GM11168 (cell line): Measurements from ENCODE around the gene NGEF.

Experiments
- in situ Hi-C: fragments of 300-500 bp; cut with MboI; formaldehyde crosslinking; loops from one replicate; pipeline ENCODE4 v1.12.0; 2022; ENCODE audit warnings: low sequenced_read_pairs; ENCODE audit not compliant: unreplicated experiment

NGEF gene

DNA sequence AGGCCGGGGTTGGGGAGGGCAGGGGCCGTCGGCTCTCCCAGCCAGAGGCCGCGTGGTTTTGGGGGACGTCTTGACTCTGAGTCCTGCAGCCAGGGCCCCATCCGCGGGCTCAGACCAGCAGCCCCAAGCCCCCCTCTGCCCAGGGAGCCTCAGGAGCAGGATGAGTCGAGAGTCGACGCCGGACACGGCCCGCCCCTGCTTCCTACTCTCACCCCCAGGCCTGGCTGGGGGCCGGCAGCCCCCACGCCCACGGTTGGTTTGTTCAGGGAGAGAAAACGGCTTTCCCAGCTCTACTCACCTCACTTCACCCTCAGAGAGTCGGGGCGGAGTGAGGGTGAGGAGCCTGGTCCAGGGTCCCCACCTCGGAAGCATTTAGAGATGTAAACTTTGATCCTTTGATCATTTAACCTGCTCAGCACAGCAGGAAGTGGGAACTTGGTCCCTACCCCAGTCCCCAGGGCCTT, 136.0 kb downstream of the NGEF start:
- in situ Hi-C loops: no loop called here

GRCh38 chr2:232876161-232876977, 136.7 kb downstream of the NGEF start:
- in situ Hi-C loops: no loop called here

DNA sequence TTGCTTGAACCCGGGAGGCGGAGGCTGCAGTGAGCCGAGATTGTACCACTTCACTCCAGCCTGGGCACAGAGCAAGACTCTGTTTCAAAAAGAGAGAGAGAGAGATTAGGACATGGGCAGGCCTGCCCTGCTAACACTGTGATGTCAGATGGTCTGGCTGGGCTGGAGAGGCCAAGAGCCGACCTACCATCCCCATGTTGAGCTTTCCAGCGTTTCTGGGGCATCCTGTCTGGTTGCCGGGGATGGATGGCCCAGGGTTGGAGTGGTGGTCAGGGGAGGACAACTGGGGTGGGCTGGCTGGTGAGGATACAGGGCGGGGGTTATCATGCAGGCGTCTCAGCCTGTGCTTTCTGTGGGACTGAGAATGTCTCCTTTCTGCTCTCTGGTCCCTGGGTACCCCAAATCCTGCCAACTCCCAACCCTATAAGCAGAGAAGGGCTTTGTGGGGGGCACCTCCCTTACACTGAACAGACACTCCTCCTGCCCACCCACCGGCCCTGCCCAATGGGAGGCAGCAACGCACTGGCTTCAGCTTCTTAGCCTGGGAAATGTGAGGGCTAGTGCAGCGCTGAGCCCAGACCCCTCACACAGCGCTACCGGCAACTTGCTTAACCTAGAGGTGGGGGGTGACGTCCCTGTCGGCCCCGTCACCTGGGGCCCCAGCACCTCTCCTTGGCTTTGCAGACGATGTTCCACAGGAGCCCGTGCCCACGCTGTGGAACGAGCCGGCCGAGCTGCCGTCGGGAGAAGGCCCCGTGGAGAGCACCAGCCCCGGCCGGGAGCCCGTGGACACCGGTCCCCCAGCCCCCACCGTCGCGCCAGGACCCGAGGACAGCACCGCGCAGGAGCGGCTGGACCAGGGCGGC, 137.6 kb downstream of the NGEF start:
- in situ Hi-C loops: no loop called here

- in situ Hi-C loops: no loop called here
Observed at GRCh38 chr2:232874677-232875223, 138.3 kb downstream of the NGEF start.

DNA sequence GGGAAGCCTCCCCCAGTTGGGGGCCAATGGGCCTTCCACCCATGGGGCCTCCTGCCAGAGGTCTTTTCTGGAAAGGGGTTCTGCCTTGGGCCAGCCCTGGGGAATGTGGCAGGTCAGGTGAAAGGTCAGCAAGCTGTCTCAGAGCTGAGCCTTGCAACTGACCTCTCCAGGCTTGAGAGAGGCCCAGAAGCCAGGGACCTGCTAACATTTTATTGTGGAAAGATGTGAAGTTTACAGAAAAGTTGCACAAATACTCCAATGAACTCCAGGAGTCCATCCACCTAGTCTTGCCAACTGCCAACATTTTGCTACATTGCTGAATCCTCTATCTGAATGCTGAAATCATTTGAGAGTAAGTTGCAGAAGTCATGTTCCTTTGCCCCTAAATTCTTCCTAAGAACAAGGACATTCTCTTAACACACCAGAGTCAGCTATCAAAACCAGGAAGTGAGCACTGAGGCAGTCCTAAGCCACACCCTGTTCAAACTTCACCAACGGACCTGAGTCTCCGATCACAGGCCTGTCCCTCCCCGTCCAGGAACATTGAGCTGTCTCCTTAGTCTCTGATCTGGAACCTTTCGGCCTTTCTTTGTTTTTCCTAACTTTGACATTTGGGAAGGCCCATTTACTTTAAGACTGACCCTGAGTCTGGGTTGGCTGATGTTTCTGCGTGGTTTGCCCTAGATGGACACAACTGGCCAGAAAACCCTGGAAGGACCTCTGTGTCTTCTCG, 139.0 kb downstream of the NGEF start:
- in situ Hi-C loops: no loop called here

DNA sequence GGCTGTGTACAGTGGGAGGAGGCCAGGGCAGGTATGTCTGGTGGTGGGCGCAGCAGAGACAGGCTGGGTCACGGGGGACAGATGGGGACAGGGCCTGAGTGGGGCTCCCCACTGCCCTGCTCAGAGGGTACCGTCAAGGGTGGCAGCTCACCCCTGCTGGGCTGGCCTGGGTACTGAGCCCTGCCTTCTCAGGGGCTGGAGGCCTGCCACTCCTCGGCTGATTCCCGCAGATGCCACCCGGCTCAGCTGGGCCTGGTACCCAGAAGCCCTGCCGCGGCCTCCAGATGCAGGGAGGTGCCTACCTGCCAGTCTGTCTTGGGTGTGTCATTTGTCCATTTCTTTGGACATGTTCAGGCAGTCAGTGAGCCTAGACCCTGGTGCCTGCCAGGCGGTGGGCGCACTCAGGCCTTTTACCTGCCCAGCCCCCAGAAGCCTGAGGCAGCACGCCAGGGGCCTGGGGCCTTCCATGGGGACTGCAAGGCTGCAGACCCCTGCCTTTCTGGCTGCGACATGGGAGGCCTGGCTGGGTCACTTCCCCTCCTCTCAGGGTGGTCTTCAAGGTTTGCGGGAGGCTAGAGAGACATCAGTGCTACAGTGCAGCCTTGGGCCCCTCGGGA, 139.7 kb downstream of the NGEF start:
- in situ Hi-C loops: no loop called here

- in situ Hi-C loops: no loop called here
Observed at GRCh38 chr2:232872826-232873225, 140.2 kb downstream of the NGEF start.

DNA sequence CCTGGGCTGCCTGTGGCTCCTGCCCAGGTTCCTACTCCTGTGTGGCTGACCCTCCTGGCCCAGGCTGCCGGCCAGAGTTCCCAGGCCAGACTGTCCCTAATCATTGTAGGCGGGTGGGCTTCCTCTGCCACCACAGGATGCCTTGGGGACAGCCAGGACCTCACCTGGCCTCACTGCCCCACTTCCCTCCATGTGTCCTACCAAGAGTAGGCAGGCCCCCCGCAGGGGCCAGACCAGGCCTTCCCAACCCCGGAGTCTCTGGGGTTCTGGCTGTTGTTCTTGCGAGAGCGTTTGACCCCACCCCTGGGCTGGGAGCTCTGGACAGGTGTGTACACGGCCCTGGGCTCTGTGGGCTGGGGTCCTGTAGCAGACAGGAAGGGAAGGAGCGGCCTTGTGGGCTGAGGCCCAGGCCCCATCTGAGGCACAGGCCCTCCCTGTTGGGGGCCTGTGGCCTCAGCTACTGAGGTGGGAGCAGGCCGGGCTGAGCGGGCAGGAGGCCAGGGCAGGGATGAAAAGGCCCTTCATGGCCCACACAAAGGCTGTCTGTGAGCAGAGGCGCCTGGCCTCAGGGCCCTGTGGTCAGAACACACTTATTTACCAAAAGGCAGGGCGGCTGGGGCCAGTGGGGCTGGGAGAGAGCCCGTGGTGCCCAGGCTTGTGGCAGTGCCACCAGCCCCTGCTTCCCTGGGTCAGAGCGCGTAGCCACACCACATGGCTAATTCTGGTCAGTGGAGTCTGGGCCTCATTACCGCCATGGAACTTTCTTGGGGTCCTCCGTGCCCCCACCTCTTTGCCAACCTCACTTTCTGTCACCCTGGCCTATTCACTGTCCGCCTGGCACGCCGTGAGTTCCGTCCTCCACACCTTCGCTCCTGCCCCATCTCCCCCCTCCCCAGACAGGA, 141.0 kb downstream of the NGEF start:
- in situ Hi-C loops: no loop called here

DNA sequence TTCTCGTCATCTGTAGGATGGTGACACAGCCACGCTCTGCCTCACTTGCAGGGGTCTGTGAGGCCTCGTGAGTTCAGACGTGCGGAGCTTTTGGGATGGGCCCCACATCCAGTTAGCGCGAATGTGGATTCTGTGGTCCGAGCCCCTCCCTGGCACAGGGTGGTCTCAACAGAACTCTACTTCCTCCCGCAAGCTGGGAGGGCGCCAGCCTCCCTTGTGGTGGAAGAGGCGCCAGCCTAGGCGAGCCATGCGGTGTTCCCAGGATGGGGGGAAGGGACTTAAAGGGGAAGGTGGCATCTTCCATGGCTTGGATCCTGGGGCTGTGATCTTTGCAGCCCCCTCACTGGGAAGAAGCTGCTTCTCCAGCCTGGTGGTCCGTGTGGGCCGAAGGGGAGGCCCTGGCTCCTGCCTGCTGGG, 141.6 kb downstream of the NGEF start:
- in situ Hi-C loops: no loop called here

- in situ Hi-C loops: no loop called here
Observed at GRCh38 chr2:232870766-232871371, 142.2 kb downstream of the NGEF start.

DNA sequence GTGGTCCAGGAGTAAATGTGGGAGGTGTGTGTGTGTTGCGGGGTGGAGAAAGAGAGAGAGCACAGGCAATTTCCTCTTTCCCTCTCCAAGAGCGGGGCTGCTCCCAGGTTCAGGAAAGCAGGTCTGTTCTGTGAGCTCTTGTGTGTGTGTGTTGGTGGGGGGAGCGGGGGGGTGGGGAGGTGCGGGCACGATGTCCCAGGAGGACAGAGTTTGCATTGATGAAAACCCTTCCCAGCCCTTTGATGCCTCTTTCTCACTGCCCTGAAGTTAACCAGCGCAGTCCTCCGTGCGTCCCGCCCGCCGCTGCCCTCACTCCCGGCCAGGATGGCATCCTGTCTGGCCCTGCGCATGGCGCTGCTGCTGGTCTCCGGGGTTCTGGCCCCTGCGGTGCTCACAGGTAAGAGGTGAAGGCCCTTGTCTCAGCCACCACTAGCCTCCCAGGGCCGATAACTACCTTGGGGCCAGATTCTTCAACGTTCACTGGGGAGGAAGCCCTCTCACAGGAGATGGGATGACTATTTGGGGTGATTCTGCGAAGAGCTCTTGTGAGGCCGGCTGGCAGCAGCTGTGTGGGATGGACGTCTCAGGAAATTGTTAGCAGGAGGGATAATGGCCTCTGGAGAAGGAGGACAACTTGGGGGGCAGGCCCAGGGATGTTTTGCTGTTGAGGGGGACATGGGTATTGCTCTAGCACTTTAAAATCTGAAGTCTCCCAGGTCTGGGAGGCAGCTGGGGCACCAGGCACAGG, 142.9 kb downstream of the NGEF start, which contains the start of gene SNORC:
Gene SNORC, plus strand, starts transcription at position 247 of the 748 bp plus-strand sequence. Its CDS starts 78 bp downstream, at position 325.
- in situ Hi-C loops: no loop called here

DNA sequence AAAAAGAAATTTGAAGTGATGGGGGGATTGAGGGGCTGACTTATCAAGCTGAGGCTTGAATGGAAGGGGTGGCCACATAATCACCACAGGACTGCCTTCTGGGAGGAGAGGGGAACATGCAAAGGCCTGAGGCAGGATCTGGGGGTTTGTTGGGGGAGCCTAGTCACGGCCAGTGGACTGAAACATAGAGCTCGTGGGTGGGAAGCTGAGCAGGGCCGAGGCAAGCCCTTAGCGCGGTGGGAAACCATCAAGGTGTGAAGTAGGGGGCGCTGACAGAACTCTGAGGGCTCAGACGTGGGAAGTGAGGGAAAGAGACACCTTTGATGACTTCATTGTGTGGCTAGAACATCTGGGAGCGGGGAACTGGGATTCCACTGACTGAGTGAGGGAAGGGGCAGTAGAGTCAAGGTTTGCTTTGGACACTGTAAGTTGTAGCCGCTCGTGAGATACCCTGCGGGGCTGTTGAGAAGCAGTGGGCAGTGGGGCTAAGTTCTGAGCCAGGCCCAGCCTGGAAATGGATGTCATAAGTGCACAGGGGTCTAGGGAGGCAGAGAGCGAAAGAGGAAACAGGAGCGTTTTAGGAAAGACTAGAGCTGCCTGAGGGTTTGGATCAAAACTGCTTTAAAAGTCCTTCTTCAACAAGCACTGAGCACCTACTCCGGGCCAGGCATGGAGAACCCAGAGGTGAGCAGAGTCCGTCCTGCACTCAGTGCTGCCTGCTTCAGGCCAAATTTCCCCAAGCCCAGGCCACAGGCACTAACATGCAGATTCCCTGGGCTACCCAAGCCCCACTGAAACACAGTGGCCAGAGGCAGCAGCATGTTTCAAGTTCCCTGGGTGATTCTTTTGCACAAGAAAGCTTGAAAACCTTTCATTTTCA, 143.7 kb downstream of the NGEF start:
- in situ Hi-C loops: loop anchor here (10.0 kb wide), 1 partner anchor 175 kb away; no protein-coding TSS in a partner anchor

DNA sequence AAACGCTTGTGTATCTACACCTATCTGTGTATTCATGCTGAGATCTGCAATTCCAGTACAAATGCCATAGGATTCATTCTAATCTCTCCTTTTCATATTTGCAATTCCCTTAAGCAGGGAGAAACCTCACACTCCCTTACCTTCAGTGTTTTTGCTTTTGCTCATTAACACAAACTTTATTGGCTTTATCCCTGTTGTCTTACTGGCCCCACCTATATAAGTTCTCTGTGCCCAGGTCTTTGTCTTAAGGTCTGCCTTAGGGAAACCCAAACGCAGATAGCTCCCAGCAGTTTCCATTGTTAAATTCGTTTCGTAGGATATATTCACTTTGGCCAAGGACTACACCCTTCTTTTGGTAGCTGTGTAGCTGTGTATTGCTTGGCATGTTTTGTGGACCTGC, 147.0 kb downstream of the NGEF start:
- in situ Hi-C loops: loop anchor here (10.0 kb wide), 1 partner anchor 179 kb away; no protein-coding TSS in a partner anchor

DNA sequence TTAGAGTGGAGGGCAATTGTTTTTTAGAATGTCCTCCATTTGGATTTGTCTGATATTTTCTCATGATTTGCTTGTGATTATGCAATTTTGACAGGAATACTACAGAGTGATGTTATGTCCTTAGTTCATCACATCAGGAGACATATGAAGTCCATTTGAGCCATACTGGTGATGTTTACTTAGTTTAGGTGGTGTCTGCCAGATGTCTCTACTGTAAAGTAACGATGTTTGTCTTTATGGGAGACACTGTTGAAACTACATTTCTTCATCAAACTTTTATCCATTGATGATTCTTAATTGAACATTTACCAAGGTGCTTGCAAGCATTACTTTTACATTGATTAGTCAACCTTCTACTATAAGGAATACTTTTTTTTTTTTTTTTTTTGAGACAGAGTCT, 147.9 kb downstream of the NGEF start:
- in situ Hi-C loops: loop anchor here (10.0 kb wide), 1 partner anchor 180 kb away; no protein-coding TSS in a partner anchor

- in situ Hi-C loops: loop anchor here (10.0 kb wide), 1 partner anchor 181 kb away; no protein-coding TSS in a partner anchor
Observed at GRCh38 chr2:232863996-232864395, 149.1 kb downstream of the NGEF start.

DNA sequence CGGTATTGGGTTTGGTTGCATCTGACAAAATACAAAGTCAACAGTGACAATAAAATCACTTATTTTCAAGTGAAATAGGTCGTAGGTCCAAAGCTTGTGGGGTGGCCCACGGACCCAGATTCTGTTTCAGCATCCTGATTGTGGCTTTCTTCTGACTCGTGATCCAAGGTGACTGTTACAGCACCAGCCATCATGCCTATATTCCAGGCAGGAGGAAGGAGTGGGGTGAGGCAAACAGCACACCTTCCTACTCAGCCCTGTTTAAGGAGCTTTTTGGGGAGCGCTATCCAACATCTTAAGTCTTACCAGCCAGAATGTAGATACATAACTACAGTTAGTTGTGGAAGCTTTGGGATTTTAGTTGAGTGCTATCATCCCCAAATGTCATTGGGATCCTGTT, 151.7 kb downstream of the NGEF start:
- in situ Hi-C loops: loop anchor here (10.0 kb wide), 1 partner anchor 183 kb away; no protein-coding TSS in a partner anchor
